GM21360 (cell line): ENCODE results near the gene RSPH9.
"Not testable (repeated sequence)": the region's sequence is repeated elsewhere in the genome, so short reads cannot be mapped to it uniquely, and the experiment has no call there.

Experiments used
- ATAC-seq: cut with Tn5 transposase; IDR thresholded peaks from one replicate; pipeline ENCODE4 v1.9.1; 2021; ENCODE audit warnings: mild to moderate bottlenecking, moderate library complexity; ENCODE audit not compliant: unreplicated experiment

The RSPH9 gene

GRCh38 chr6:43628393-43629103 is 16.3 kb upstream of the RSPH9 start:
- ATAC-seq = no peak

- peak; percentile 73 for ATAC-seq
Observed at GRCh38 chr6:43629104-43629504, 15.7 kb upstream of the RSPH9 start, which contains the start of gene GTPBP2. Gene GTPBP2 (minus strand): TSS chr6:43629264. CDS start chr6:43629162, 102 bp downstream.

DNA sequence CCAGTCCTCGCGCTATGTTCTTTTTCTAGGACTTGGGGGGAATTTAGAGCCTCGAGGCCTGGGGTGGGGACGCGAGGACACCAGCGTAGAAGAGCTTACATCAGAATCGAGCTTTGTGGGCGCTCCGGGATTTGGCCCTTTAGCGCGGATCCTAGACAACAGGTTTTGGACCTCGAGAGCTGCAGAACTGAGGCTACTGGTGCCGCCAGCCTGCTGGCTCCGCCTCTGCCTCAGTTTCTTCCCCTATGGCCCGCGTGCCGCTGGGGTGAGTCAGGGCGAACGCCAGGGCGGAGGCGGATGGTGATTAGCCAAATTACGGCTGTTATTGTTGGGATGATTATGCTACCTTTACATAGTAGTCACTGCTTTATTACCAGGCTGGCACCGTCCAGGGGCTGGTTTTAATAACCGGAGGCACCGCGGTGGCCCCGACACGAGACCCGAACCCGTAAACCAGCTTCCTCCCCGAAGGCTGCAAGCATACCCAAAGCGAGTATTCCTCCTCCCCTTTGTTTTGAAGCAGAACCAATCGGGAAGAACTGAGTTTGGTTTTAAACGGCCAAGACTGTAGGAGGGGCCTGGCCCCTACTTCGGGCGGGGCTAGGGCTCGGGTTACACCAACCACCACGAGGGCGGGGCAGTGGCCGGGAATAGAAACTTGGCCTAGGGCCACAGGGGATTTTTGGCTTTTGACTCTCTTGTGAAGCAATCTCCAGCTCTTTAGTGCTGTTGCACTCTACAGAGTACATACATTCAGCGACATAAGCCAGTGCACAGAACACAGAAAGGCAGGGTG is 15.1 kb upstream of the RSPH9 start:
- ATAC-seq = peak; percentile 67

DNA sequence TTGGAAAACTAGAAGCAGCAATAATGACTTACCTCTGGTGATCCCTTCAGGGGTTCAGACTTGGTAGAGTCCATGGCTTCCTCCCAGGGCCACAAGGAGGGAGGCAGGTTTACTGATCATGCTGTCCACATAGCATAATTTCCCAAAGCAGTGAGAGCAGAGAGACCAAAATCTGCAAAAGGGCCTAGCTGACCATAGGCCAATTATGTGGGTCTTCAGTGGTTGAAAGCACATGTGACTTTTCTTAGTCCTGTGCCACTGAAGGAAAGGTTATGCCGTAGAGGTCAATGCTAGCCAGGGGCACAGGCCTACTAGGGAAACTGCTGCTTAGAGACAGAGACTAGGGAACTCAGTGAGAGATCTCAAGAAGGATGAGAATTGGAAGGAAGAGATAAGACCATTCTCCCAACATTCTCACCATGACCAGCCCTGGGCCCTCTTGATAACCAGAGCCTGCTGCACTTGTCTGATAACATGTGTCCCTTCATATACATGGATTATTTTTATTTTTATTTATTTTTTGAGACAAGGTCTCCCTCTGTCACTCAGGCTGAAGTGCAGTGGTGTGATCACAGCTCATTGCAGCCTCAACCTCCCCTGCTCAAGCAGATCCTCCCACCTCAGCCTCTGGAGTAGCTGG is 13.7 kb upstream of the RSPH9 start:
- ATAC-seq = no peak

GRCh38 chr6:43633002-43633401 is 11.8 kb upstream of the RSPH9 start:
- not testable (repeated sequence) for ATAC-seq

- ATAC-seq = no peak
Observed at GRCh38 chr6:43634702-43635303, 10.0 kb upstream of the RSPH9 start.

- ATAC-seq = peak; percentile 70
Observed at GRCh38 chr6:43635387-43636307, 9.2 kb upstream of the RSPH9 start, which contains the start of gene MAD2L1BP. Gene MAD2L1BP (plus strand): TSS chr6:43635840. CDS start chr6:43635876, 36 bp downstream.

DNA sequence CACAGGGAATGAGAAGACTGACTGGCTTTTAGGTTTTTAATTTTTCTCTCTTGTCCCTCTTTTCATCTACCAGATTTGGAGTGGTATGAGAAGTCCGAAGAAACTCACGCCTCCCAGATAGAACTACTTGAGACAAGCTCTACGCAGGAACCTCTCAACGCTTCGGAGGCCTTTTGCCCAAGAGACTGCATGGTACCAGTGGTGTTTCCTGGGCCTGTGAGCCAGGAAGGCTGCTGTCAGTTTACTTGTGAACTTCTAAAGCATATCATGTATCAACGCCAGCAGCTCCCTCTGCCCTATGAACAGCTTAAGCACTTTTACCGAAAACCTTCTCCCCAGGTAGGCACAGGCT is 8.6 kb upstream of the RSPH9 start:
- no peak for ATAC-seq

DNA sequence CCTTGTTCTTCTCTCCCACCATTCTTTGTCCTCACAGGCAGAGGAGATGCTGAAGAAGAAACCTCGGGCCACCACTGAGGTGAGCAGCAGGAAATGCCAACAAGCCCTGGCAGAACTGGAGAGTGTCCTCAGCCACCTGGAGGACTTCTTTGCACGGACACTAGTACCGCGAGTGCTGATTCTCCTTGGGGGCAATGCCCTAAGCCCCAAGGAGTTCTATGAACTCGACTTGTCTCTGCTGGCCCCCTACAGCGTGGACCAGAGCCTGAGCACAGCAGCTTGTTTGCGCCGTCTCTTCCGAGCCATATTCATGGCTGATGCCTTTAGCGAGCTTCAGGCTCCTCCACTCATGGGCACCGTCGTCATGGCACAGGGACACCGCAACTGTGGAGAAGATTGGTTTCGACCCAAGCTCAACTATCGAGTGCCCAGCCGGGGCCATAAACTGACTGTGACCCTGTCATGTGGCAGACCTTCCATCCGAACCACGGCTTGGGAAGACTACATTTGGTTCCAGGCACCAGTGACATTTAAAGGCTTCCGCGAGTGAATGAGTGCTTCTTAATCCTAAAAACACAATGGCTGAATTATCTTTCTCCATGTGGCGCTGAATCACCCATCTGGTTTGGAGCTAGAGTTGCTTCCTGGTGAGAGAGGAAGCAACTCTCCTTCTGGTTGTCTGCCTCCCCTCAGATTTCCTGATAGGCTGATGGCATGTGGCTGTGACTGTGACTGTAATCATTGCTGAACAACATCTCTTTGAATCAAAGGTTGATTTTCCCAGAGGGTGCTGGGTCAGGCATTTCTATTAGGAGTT is 4.6 kb upstream of the RSPH9 start:
- no peak for ATAC-seq

DNA sequence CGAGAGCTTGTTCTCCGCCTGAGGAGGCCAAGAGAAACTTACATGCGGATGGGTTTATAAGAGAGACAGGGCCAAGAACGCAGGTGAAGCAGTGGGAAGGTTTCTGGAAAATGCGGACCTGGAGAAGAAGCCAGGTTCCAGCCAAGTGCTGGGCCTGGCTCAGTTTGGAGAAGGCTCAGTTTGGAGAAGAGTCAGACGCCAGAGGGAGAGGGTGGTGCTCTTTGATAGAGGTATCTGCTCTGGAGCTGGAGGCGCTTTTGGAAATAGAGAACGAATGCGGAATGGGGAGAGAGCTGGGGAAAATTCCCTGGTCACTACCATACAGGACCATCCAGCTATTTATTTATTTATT is 753 bp downstream of the RSPH9 start:
- no peak for ATAC-seq

DNA sequence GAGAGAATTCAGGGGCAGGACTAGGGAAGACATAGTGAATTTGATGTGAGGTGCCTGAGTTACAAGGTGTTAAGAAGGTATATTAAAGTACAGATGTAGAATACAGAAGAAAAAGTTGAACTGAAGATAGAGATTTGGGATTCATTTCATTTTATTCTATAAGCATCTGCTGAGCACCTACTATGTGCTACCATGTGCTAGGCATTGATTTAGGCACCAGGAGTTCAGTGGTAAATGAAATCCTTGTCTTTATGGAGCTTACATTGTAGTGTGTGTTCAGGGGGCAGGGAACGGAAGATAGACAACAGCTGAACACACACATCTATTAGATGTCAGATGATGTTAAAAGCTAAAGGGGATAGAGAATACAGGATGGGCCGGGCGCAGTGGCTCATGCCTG is 2.8 kb downstream of the RSPH9 start:
- ATAC-seq = no peak

- no peak for ATAC-seq
Observed at GRCh38 chr6:43648248-43648647, 3.4 kb downstream of the RSPH9 start.

- not testable (repeated sequence) for ATAC-seq
Observed at GRCh38 chr6:43652822-43653221, 8.0 kb downstream of the RSPH9 start.

- no peak for ATAC-seq
Observed at GRCh38 chr6:43657221-43657802, 12.5 kb downstream of the RSPH9 start.

- ATAC-seq = no peak
Observed at GRCh38 chr6:43658161-43658560, 13.3 kb downstream of the RSPH9 start.

DNA sequence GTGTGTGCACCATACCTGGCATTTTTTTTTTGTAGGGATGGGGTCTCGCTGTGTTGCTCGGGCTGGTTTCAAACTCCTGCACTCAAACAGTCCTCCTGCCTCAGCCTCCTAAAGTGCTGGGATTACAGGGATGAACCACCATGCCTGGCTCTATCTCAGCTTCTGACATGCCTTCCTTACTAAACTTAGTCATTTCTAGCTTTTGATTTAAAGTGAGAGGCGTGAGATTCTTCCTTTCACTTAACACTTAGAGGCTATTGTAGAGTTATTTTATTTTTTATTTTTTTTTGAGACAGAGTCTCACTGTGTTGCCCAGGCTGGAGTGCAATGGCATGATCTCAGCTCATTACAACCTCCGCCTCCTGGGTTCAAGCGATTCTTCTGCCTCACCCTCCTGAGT is 18.1 kb downstream of the RSPH9 start:
- ATAC-seq = not testable (repeated sequence)

DNA sequence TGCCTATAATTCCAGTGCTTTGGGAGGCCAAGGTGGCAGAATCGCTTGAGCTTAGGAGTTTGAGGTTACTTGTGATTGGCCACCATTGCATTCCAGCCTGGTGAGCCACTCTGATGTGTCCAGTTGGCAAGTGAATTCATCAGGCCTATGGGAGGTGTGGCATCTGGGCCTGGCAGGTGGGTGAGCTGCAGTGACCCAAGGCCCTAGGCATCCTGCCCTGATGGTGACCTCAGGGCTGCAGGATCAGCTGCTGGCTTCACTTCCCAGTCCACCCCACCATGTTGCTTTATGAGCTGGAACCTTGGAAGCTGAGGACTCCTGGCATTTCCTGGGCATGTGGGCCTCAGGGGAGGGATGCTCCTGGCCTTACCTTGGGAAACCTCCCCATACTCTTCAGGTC is 20.5 kb downstream of the RSPH9 start:
- no peak for ATAC-seq

- ATAC-seq = no peak
Observed at GRCh38 chr6:43666196-43666920, 21.5 kb downstream of the RSPH9 start.
